ENCODE data around the gene RASGEF1B.

- TF ChIP-seq POLR2A (IDR thresholded peaks at IDR 0.05; ENCODE audit: low read depth) (no peak), CTCF (IDR thresholded peaks at IDR 0.05) (no peak), EP300 (IDR thresholded peaks at IDR 0.05) (no peak)
Observed at GRCh38 chr4:81482326-81482725, 10.6 kb upstream of the RASGEF1B start.

Measured in esophagus muscularis mucosa (tissue), 4 donors.